PC-9 (cell line): ENCODE measurements around the gene DDO. TPM values are rescaled to one million over a fixed set of nuclear protein-coding genes. Genes with fewer than 3 reads are reported as not detected.
"Not testable (repeated sequence)": the region's sequence is repeated elsewhere in the genome, so short reads cannot be mapped to it uniquely, and the experiment has no call there.

ENCODE experiments used
- BruUV-seq: library from RNA; stranded (reverse); fragments of 400-500 nt; replicated peaks from 2 replicates; lab custom pipeline; 2021; lab: Mats Ljungman, UMichigan
- CTCF ChIA-PET: fragments of 300-600 bp; sonication (Branson Sonifier 250); formaldehyde crosslinking; loops from one replicate; lab custom pipeline; 2022; ENCODE audit warnings: antibody characterized with exemption; lab: Charles Lee
- POLR2A ChIA-PET: fragments of 300-600 bp; sonication (Branson Sonifier 250); formaldehyde crosslinking; loops from one replicate; lab custom pipeline; 2022; ENCODE audit warnings: antibody characterized with exemption; ENCODE audit not compliant: unreplicated experiment; lab: Charles Lee
- DNase-seq, 2 experiments: peaks; one replicate each; pipeline versions ENCODE4 v3.0.0 to v3.0.0-alpha.2; 2015 to 2022; ENCODE audit warnings: mixed read lengths in 1 of 2
- H2AFZ ChIP-seq: fragments of 200-600 bp; sonication (generic); 2 replicates; pipeline ENCODE4 v1.8.1; 2017; ENCODE audit warnings: antibody characterized with exemption
- H3F3A ChIP-seq: fragments of 200-600 bp; sonication (generic); 2 replicates; pipeline ENCODE4 v1.8.1; 2017; ENCODE audit warnings: antibody characterized with exemption, mild to moderate bottlenecking, low read depth; ENCODE audit not compliant: insufficient read depth
- H3K27ac ChIP-seq: fragments of 200-600 bp; sonication (generic); 2 replicates; pipeline ENCODE4 v1.6.1; 2016; ENCODE audit warnings: mixed run types
- H3K27me3 ChIP-seq: fragments of 200-600 bp; sonication (generic); 2 replicates; pipeline ENCODE4 v1.6.1; 2016; ENCODE audit warnings: low read depth, mixed run types; ENCODE audit not compliant: insufficient read depth
- H3K36me3 ChIP-seq: fragments of 200-600 bp; sonication (generic); 2 replicates; pipeline ENCODE4 v1.6.1; 2016; ENCODE audit warnings: low read depth, mixed run types
- H3K4me1 ChIP-seq: fragments of 200-600 bp; sonication (generic); replicated peaks from 2 replicates; pipeline ENCODE4 v1.6.1; 2016; ENCODE audit warnings: mixed run types; ENCODE audit not compliant: insufficient read depth
- H3K4me2 ChIP-seq: fragments of 200-600 bp; sonication (generic); 2 replicates; pipeline ENCODE4 v1.6.1; 2017; ENCODE audit warnings: mixed run types
- H3K4me3 ChIP-seq: fragments of 200-600 bp; sonication (generic); 2 replicates; pipeline ENCODE4 v1.6.1; 2016; ENCODE audit warnings: mixed run types
- H3K79me2 ChIP-seq: fragments of 200-600 bp; sonication (generic); 2 replicates; pipeline ENCODE4 v1.6.1; 2017; ENCODE audit warnings: low read depth, mixed run types
- H3K9me2 ChIP-seq: fragments of 200-600 bp; sonication (generic); 2 replicates; pipeline ENCODE4 v1.8.1; 2017; ENCODE audit warnings: mild to moderate bottlenecking; ENCODE audit not compliant: insufficient read depth
- H3K9me3 ChIP-seq: fragments of 200-600 bp; sonication (generic); 2 replicates; pipeline ENCODE4 v1.8.1; 2016; ENCODE audit warnings: low read depth; ENCODE audit not compliant: insufficient read depth
- H4K20me1 ChIP-seq: fragments of 200-600 bp; sonication (generic); 2 replicates; pipeline ENCODE4 v1.8.1; 2017; ENCODE audit not compliant: insufficient read depth
- CTCF ChIP-seq: fragments of 200-600 bp; sonication (generic); conservative IDR thresholded peaks from 2 replicates; pipeline ENCODE4 v1.6.1; 2017; ENCODE audit warnings: mixed run types, antibody characterized with exemption, mild to moderate bottlenecking, moderate library complexity
- EZH2 ChIP-seq: fragments of 200-600 bp; sonication (generic); IDR thresholded peaks from 2 replicates; pipeline ENCODE4 v1.8.0; 2017; ENCODE audit warnings: antibody characterized with exemption, low read depth
- intact Hi-C: fragments of 100-400 bp; cut with micrococcal nuclease; formaldehyde crosslinking; loops from one replicate; pipeline ENCODE4 v1.10.0; 2022; ENCODE audit not compliant: unreplicated experiment
- total RNA-seq: library from RNA; stranded (reverse); gene quantifications from 2 replicates; pipeline ENCODE4 v1.2.3, GENCODE V29; 2021

Gene DDO
- total RNA-seq, 1 experiment from 2014 or later, result 3.6 TPM

GRCh38 chr6:110351546-110351945 is 63.8 kb downstream of the DDO start:
- no peak for TF ChIP-seq EZH2
- TF ChIP-seq CTCF, result no peak
- CTCF ChIA-PET, result no interaction called here

GRCh38 chr6:110350593-110350992 is 64.8 kb downstream of the DDO start:
- H2AFZ ChIP-seq, H3K4me3 ChIP-seq, DNase-seq, H3K27me3 ChIP-seq, H3K4me2 ChIP-seq, H3F3A ChIP-seq, H3K9me3 ChIP-seq, H3K79me2 ChIP-seq, CTCF ChIA-PET, intact Hi-C loops, H3K27ac ChIP-seq, H4K20me1 ChIP-seq, H3K4me1 ChIP-seq, H3K9me2 ChIP-seq, BruUV-seq, H3K36me3 ChIP-seq, POLR2A ChIA-PET: not testable (repeated sequence)

More at GRCh38 chr6:110351546-110351945, 63.8 kb downstream of the DDO start:
- intact Hi-C loops, result no loop called here
- POLR2A ChIA-PET, result no interaction called here
- Histone ChIP-seq H3K9me2 (no peaks in the 10 kb centered on the region), H3K36me3 (no peaks in the 10 kb centered on the region), H3K9me3 (no peaks in the 10 kb centered on the region), H2AFZ (no peak overlapping the region), H3F3A (no peaks in the 10 kb centered on the region), H3K79me2 (no peaks in the 10 kb centered on the region), H3K4me1 (no peaks in the 10 kb centered on the region), H3K4me3 (no peak overlapping the region), H3K4me2 (no peak overlapping the region), H4K20me1 (no peaks in the 10 kb centered on the region), H3K27ac (no peak overlapping the region), H3K27me3 (no peaks in the 10 kb centered on the region)
- no peak for DNase-seq
- no TSS peak for BruUV-seq

GRCh38 chr6:110348961-110349690 is 66.2 kb downstream of the DDO start:
- no peaks in the 10 kb centered on the region for H3K79me2 ChIP-seq
- DNase-seq, result no peak
- intact Hi-C loops, result no loop called here
- no peaks in the 10 kb centered on the region for H4K20me1 ChIP-seq
- no peaks in the 10 kb centered on the region for H3K9me3 ChIP-seq
- BruUV-seq, result no TSS peak
- no peaks in the 10 kb centered on the region for H3K4me1 ChIP-seq
- ChIA-PET POLR2A (no interaction called here), CTCF (no interaction called here)
- H3K9me2 ChIP-seq, result no peaks in the 10 kb centered on the region
- H3F3A ChIP-seq, result no peaks in the 10 kb centered on the region
- no peak overlapping the region for H3K27ac ChIP-seq
- no peak for TF ChIP-seq EZH2
- no peak for TF ChIP-seq CTCF
- no peak overlapping the region for H2AFZ ChIP-seq
- H3K4me3 ChIP-seq, result no peak overlapping the region
- no peak overlapping the region for H3K4me2 ChIP-seq
- no peaks in the 10 kb centered on the region for H3K27me3 ChIP-seq
- H3K36me3 ChIP-seq, result no peaks in the 10 kb centered on the region

- H4K20me1 ChIP-seq, result no peaks in the 10 kb centered on the region
- H3K4me3 ChIP-seq, result no peak overlapping the region
- no peaks in the 10 kb centered on the region for H3K36me3 ChIP-seq
- no peak overlapping the region for H3K27ac ChIP-seq
- no peaks in the 10 kb centered on the region for H3K9me3 ChIP-seq
- H3K9me2 ChIP-seq, result no peaks in the 10 kb centered on the region
- TF ChIP-seq CTCF (no peak), EZH2 (no peak)
- H3K79me2 ChIP-seq, result no peaks in the 10 kb centered on the region
- no peak for DNase-seq
- H3K4me2 ChIP-seq, result no peak overlapping the region
- no peaks in the 10 kb centered on the region for H3F3A ChIP-seq
- H3K4me1 ChIP-seq, result no peaks in the 10 kb centered on the region
- no peaks in the 10 kb centered on the region for H3K27me3 ChIP-seq
- no TSS peak for BruUV-seq
- ChIA-PET CTCF (no interaction called here), POLR2A (no interaction called here)
- no peak overlapping the region for H2AFZ ChIP-seq
- intact Hi-C loops, result no loop called here
Measured at GRCh38 chr6:110345025-110345424, 70.3 kb downstream of the DDO start.
